ENCODE data around the gene UAP1L1.
A peak's percentile ranks its signal among the peaks of the same experiment; 100 is the strongest.

The UAP1L1 gene

GRCh38 chr9:137070906-137071275 lies 6.4 kb upstream of the UAP1L1 start:
- H3K9ac ChIP-seq (ENCODE audit: low read length) = peak overlapping the region; percentile 67; the same call in 1 of the 2 replicates

DNA sequence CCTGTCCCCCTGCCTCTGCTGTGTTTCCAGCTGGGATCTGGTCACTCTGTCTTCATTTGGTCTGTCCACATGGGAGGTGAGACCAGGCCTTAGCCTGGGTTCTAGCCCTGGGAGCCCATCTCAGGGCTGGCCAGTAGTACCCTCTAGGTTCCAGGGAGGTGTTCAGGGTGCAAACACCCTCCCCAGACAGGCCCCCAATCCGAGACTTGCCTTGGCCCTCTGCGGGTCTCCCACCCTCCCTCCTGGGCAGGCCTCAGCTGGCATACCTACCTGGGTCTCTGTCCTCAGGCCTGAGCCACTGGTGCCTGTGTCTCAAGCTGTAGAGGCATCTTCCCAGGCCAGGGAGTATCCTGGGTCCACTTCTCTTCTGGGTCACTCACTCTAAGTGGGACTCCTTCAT lies 6.0 kb upstream of the UAP1L1 start:
- Histone ChIP-seq H4K20me1 (ENCODE audit: insufficient read depth, low read length) (0 out of 2 replicates have a peak, but pooled peaks cover 3% of the 10 kb centered on the region), H3K4me2 (ENCODE audit: low read depth, low read length) (peak overlapping the region; percentile 99), H3F3A (ENCODE audit: insufficient read depth, low read length) (peaks cover 11% of the 10 kb centered on the region), H2AFZ (ENCODE audit: low read length) (peak overlapping the region; percentile 91), H3K36me3 (replicated peaks; ENCODE audit: insufficient read depth, low read length) (no peaks in the 10 kb centered on the region), H3K79me2 (ENCODE audit: low read length) (peaks cover 23% of the 10 kb centered on the region), H3K9me2 (replicated peaks; ENCODE audit: insufficient read depth, low read length) (no peaks in the 10 kb centered on the region), H3K4me3 (ENCODE audit: low read length) (peak overlapping the region; percentile 72), H3K9ac (ENCODE audit: low read length) (peak overlapping the region; percentile 67; the same call in 1 of the 2 replicates), H3K27me3 (replicated peaks; ENCODE audit: insufficient read depth, low read length) (no peaks in the 10 kb centered on the region), H3K9me3 (replicated peaks; ENCODE audit: insufficient read depth, low read length) (no peaks in the 10 kb centered on the region), H3K27ac (ENCODE audit: low read length) (peak overlapping the region; percentile 46; the same call in 1 of the 2 replicates), H3K4me1 (ENCODE audit: low read length) (peaks cover 24% of the 10 kb centered on the region)
- no peak for DNase-seq
- TF ChIP-seq EZH2phosphoT487 (IDR thresholded peaks at IDR 0.05; ENCODE audit: low read length) (no peak), EZH2 (optimal IDR thresholded peaks at IDR 0.05; ENCODE audit: low read depth, low read length) (no peak), CTCF (IDR thresholded peaks at IDR 0.05; ENCODE audit: low read length) (no peak)

More at GRCh38 chr9:137070906-137071275, 6.4 kb upstream of the UAP1L1 start:
- peaks cover 27% of the 10 kb centered on the region for H3K79me2 ChIP-seq (ENCODE audit: low read length)
- DNase-seq = no peak
- no peaks in the 10 kb centered on the region for H3K27me3 ChIP-seq (replicated peaks; ENCODE audit: insufficient read depth, low read length)
- TF ChIP-seq EZH2 (optimal IDR thresholded peaks at IDR 0.05; ENCODE audit: low read depth, low read length) = no peak
- no peak for TF ChIP-seq CTCF (IDR thresholded peaks at IDR 0.05; ENCODE audit: low read length)
- no peak for TF ChIP-seq EZH2phosphoT487 (IDR thresholded peaks at IDR 0.05; ENCODE audit: low read length)
- H3K4me2 ChIP-seq (ENCODE audit: low read depth, low read length) = peak overlapping the region; percentile 99
- no peaks in the 10 kb centered on the region for H3K36me3 ChIP-seq (replicated peaks; ENCODE audit: insufficient read depth, low read length)
- no peaks in the 10 kb centered on the region for H3K9me3 ChIP-seq (replicated peaks; ENCODE audit: insufficient read depth, low read length)
- 0 out of 2 replicates have a peak, but pooled peaks cover 3% of the 10 kb centered on the region for H4K20me1 ChIP-seq (ENCODE audit: insufficient read depth, low read length)
- H3K27ac ChIP-seq (ENCODE audit: low read length) = peak overlapping the region; percentile 46; the same call in 1 of the 2 replicates
- peak overlapping the region; percentile 72 for H3K4me3 ChIP-seq (ENCODE audit: low read length)
- H2AFZ ChIP-seq (ENCODE audit: low read length) = peak overlapping the region; percentile 91
- H3F3A ChIP-seq (ENCODE audit: insufficient read depth, low read length) = peaks cover 10% of the 10 kb centered on the region
- H3K4me1 ChIP-seq (ENCODE audit: low read length) = peaks cover 24% of the 10 kb centered on the region
- no peaks in the 10 kb centered on the region for H3K9me2 ChIP-seq (replicated peaks; ENCODE audit: insufficient read depth, low read length)

DNA sequence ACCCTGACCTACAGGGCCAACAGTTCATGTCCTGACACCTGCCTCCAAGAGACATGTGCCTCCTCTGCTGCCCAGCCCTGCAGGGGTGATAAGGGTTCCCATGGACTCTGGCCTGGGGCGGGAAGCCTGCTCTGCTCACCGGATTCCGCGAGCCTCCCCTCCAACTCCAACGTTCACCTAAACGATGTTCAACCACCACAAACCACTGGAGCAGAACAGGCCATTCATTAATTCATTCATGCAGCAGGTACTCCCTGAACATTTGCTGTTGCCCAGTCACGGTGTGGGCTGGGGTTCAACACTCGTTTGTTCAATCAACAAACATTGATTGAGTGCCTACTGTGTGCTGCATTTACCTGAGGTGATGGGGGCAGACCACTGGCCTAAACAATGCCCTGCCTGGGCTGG lies 3.3 kb upstream of the UAP1L1 start:
- H3K27ac ChIP-seq (ENCODE audit: low read length) = no peak overlapping the region
- no peaks in the 10 kb centered on the region for H4K20me1 ChIP-seq (ENCODE audit: insufficient read depth, low read length)
- no peaks in the 10 kb centered on the region for H3K9me2 ChIP-seq (replicated peaks; ENCODE audit: insufficient read depth, low read length)
- H3K4me2 ChIP-seq (ENCODE audit: low read depth, low read length) = no peak overlapping the region
- no peak overlapping the region for H3K9ac ChIP-seq (ENCODE audit: low read length)
- no peak overlapping the region for H3K4me3 ChIP-seq (ENCODE audit: low read length)
- H3K27me3 ChIP-seq (replicated peaks; ENCODE audit: insufficient read depth, low read length) = no peaks in the 10 kb centered on the region
- peaks cover 16% of the 10 kb centered on the region; the same call in 1 of the 2 replicates for H3K4me1 ChIP-seq (ENCODE audit: low read length)
- no peaks in the 10 kb centered on the region for H3K9me3 ChIP-seq (replicated peaks; ENCODE audit: insufficient read depth, low read length)
- DNase-seq = no peak
- peaks cover 21% of the 10 kb centered on the region for H3K79me2 ChIP-seq (ENCODE audit: low read length)
- H3K36me3 ChIP-seq (replicated peaks; ENCODE audit: insufficient read depth, low read length) = no peaks in the 10 kb centered on the region
- peaks cover 4% of the 10 kb centered on the region; the same call in 1 of the 2 replicates for H3F3A ChIP-seq (ENCODE audit: insufficient read depth, low read length)
- H2AFZ ChIP-seq (ENCODE audit: low read length) = no peak overlapping the region
- TF ChIP-seq EZH2phosphoT487 (IDR thresholded peaks at IDR 0.05; ENCODE audit: low read length) (no peak), EZH2 (optimal IDR thresholded peaks at IDR 0.05; ENCODE audit: low read depth, low read length) (no peak)

DNA sequence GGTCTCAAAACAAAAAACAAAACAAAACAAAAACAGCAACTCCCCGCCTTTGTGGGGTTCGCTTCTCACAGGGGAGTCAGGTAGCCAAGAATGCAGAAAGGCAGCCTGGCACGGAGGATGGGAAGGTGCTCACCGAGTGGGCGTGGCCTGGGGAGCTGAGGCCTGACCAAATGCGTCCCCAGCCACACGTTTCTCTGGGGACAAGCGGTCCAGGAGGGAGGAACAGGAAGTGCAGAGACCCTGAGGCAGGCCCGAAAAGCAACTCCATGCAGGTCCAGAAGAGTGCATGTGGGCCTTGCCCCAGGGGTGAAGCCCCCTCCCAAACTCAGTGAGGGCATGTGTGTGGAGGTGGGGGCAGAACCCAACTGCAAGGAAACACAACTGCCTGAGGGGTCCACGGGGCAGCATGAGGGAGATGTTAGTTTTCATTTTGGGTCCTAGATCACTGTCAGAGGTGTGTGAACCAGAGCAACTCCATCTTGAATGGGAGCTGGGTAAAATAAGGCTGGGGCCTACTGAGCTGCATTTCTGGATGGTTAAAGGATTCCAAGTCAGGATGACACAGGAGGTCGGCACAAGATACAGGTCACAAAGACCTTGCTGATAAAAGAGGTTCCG lies 2.6 kb upstream of the UAP1L1 start:
- no peaks in the 10 kb centered on the region for H3K27me3 ChIP-seq (replicated peaks; ENCODE audit: insufficient read depth, low read length)
- TF ChIP-seq CTCF (IDR thresholded peaks at IDR 0.05; ENCODE audit: low read length) = no peak
- no peak for TF ChIP-seq EZH2 (optimal IDR thresholded peaks at IDR 0.05; ENCODE audit: low read depth, low read length)
- no peak for TF ChIP-seq EZH2phosphoT487 (IDR thresholded peaks at IDR 0.05; ENCODE audit: low read length)
- H3K79me2 ChIP-seq (ENCODE audit: low read length) = peaks cover 21% of the 10 kb centered on the region
- peaks cover 4% of the 10 kb centered on the region; the same call in 1 of the 2 replicates for H3F3A ChIP-seq (ENCODE audit: insufficient read depth, low read length)
- no peak overlapping the region for H2AFZ ChIP-seq (ENCODE audit: low read length)
- H3K9me3 ChIP-seq (replicated peaks; ENCODE audit: insufficient read depth, low read length) = no peaks in the 10 kb centered on the region
- no peak overlapping the region for H3K9ac ChIP-seq (ENCODE audit: low read length)
- no peaks in the 10 kb centered on the region for H4K20me1 ChIP-seq (ENCODE audit: insufficient read depth, low read length)
- no peak overlapping the region for H3K4me2 ChIP-seq (ENCODE audit: low read depth, low read length)
- no peak overlapping the region for H3K27ac ChIP-seq (ENCODE audit: low read length)
- peaks cover 2% of the 10 kb centered on the region; the same call in 1 of the 2 replicates for H3K36me3 ChIP-seq (replicated peaks; ENCODE audit: insufficient read depth, low read length)
- peaks cover 12% of the 10 kb centered on the region; the same call in 1 of the 2 replicates for H3K4me1 ChIP-seq (ENCODE audit: low read length)
- H3K4me3 ChIP-seq (ENCODE audit: low read length) = no peak overlapping the region
- H3K9me2 ChIP-seq (replicated peaks; ENCODE audit: insufficient read depth, low read length) = no peaks in the 10 kb centered on the region
- no peak for DNase-seq
